Activated T-cell treated with anti-CD3 and anti-CD28 coated beads for 48 hours (primary cell): ENCODE results near the gene ORM1.
"Not testable (repeated sequence)": the region's sequence is repeated elsewhere in the genome, so short reads cannot be mapped to it uniquely, and the experiment has no call there.

ENCODE experiments used
- DNase-seq: peaks from one replicate; pipeline ENCODE4 v3.0.0-alpha.2; 2020; ENCODE audit warnings: low read depth

ORM1 gene

GRCh38 chr9:114308361-114308950 lies 14.4 kb upstream of the ORM1 start:
- no peak for DNase-seq

- DNase-seq = no peak
Observed at GRCh38 chr9:114309096-114309495, 13.8 kb upstream of the ORM1 start.

- no peak for DNase-seq
Observed at GRCh38 chr9:114310471-114311450, 12.1 kb upstream of the ORM1 start.

DNA sequence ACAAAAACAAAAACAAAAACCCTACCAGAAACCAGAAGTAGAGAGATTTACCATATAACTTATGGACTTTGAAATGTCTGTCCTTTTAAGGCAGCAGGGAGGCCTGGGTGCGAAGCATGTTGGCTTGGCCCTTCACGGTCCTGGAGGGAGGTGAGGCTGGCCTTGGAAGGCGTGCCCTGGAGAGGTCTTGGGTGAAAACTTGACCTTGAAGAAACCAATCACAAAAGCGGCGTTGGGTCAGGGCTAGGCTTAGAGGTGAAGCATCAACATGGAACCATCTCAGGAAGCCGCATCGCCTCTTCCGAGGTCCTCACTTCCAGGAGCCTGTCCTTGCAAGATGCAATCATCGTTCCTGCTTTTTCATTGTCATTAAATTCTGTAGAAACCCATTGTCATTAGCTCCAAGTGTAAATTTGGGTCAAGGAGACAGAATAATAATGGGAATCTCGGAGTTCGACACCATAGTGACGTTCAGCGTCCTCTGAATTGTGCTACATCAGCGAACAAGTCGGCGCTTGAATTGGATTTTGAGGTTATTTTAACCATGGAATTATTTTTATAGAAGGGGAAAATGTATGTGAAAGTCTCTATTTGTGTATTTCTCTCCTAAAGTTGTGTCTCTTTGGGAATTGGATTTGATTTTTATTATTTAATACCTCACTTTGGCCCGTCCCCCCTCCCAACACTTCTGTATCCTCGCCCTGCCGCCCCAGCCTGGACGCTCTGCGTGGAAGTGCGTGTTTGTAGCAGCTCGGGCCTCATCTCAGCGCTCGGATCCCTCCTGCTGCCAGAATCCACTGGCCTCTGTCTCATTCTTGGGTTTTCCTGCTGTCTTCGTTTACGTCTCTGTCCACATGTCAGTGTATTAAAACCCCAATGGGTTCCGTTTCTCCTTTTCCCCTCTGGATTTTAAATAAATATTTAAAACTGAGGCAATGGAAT lies 11.1 kb upstream of the ORM1 start:
- no peak for DNase-seq

- DNase-seq = no peak
Observed at GRCh38 chr9:114312513-114312875, 10.4 kb upstream of the ORM1 start.

DNA sequence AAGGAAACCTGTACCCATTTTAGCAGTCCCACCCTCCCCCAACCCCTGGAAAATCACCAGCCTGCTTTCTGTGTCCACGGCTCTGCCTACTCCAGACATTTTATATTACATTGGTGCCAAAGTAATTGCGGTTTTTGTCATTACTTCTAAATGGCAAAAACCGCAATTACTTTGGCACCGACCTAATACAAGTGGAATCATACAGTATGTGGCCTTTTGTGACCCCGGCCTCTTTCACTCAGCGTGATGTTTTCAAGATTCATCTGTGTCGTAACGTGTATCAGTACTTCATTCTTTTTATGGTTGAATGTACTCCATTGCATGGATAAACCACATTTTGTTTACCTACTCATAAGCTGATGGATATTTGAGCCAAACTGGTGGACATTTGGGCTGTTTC lies 9.7 kb upstream of the ORM1 start:
- DNase-seq = no peak

DNA sequence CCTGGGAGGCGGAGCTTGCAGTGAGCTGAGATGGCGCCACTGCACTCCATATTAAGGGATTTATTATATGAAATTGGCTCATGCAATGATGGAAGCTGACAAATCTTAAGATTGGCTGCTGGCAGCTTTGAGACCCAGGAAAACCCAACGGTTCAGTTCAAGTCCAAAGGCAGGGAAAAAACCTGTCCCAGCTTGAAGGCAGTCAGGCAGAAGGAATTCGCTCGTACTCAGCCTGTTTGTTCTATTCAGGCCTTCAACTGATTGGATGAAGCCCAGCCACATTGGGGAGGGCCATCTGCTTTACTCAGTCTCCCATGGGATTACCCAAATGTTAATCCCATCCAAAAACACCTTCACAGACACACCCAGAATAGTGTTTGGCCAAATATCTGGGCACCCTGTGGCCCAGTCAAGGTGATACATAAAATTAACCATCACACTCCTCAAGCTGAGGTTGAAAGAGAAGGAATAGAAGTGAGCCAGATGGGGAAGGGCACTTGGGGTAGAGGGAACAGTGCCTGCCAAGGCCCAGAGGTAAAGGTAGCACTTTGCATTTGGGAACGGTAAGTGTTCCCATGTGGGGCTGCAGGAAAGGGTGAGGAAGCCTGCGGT lies 8.5 kb upstream of the ORM1 start:
- DNase-seq = no peak

- DNase-seq = no peak
Observed at GRCh38 chr9:114314881-114315722, 7.8 kb upstream of the ORM1 start.

DNA sequence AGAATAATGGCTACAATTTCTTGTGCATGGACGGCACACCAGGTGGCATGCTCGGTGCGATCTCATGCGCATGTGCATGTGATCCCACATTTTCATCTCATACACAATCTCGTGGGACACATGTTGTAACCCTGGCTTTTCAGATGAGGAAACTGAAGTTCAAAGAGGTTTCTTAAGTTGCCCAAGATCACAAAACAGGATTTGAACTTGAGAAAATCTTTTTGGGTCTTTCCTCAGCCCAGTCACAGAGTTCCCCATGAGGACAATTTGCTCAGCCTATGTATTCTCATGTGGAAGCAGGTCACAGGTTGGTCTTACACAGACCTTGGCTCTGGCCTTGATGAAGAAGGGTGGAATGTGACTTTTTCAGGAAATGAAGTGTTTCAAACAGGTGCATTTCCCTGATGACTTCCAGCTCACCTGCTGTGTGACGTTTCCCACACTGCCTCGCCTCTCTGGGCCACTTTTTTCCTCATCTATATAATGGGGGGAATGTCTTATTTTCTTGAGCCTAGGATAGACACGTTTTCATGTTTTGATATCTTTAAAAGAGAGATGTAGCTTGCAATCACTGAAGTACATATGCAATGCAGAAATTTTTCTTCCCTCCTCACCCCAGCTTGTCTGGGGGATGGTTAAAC lies 7.1 kb upstream of the ORM1 start:
- no peak for DNase-seq

- no peak for DNase-seq
Observed at GRCh38 chr9:114316605-114317230, 6.2 kb upstream of the ORM1 start.

DNA sequence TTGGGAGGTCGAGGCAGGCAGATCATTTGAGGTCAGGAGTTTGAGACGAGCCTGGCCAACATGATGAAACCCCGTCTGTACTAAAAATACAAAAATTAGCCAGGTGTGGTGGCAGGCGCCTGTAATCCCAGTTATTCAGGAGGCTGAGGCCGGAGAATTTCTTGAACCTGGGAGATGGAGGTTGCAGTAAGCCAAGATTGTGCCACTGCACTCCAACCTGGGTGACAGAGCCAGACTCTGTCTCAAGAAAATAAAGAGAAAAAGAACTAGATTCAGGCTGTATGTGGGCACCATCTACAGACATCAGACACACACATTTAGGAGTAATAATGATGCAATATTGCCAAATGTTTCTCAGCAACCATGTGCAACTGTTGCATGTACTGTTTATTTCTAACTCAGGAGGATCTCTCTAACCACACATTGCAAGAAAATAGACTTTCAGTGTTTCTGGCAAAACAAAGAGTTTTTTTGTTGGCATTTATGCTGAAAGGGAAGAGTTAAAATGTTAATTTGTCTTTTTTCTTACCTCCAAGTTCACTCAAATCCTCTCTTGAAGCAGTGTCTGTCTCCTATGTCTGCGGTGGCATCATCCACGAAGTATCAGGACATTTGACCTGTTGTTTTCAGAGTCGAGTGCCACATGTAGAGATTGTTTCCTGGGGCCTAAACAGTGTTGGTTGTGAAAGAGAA lies 5.1 kb upstream of the ORM1 start:
- no peak for DNase-seq

GRCh38 chr9:114318416-114318815 lies 4.5 kb upstream of the ORM1 start:
- DNase-seq = no peak

- DNase-seq = no peak
Observed at GRCh38 chr9:114319147-114319546, 3.8 kb upstream of the ORM1 start.

DNA sequence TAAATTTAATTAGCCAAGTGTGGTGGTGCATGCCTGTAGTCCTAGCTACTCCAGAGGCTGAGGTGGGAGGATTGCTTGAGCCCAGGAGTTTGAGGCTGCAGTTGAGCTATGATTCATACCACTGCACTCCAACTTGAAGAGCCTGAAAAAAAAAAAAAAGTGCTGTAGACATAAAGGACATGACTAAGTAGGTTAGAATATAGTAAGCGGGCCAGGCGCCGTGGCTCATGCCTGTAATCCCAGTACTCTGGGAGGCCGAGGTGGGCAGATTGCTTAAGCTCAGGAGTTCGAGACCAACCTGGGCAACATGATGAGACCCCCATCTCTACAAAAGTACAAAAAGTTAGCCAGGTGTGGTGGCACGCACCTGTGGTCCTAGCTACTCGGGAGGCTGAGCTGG lies 2.2 kb upstream of the ORM1 start:
- DNase-seq = not testable (repeated sequence)

GRCh38 chr9:114321759-114322158 lies 1.1 kb upstream of the ORM1 start:
- DNase-seq = peak; percentile 37

GRCh38 chr9:114322160-114322818 lies 609 bp upstream of the ORM1 start:
- not testable (repeated sequence) for DNase-seq

- DNase-seq = not testable (repeated sequence)
Observed at GRCh38 chr9:114323849-114324248, 951 bp downstream of the ORM1 start.

- DNase-seq = no peak
Observed at GRCh38 chr9:114324492-114324891, 1.6 kb downstream of the ORM1 start.

DNA sequence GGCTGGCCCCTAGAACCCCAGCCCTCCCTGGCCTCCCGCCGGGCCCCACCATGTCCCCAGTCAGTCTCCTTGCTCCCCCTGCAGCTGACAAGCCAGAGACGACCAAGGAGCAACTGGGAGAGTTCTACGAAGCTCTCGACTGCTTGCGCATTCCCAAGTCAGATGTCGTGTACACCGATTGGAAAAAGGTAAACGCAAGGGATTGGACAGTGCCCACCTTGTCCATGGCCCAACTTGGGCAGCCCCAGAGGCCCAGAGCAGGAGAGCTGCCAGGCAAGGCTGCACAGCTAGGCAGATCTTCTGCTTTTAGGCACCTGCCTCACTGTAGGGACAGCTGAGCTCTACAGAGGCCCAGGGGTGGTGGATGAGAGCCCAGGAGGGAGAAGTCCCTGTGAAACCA lies 2.1 kb downstream of the ORM1 start:
- DNase-seq = not testable (repeated sequence)
